ENCODE results near the gene RGS5. TPM values are rescaled to one million over a fixed set of nuclear protein-coding genes. Genes with fewer than 3 reads are reported as not detected.

Gene RGS5
- total RNA-seq, 1 donor from 2014 or later = 94.0 TPM

GRCh38 chr1:163131981-163132380, 70.7 kb downstream of the RGS5 start:
- H3K4me1 ChIP-seq = no peaks in the 10 kb centered on the region
- TF ChIP-seq CTCF (IDR thresholded peaks at IDR 0.05) = no peak
- no peak for TF ChIP-seq POLR2A (IDR thresholded peaks at IDR 0.05)
- no peak for TF ChIP-seq POLR2AphosphoS5 (IDR thresholded peaks at IDR 0.05; ENCODE audit: insufficient read depth in 1 of 2, low read depth in 1 of 2)
- no peaks in the 10 kb centered on the region for H3K9me3 ChIP-seq
- intact Hi-C loops (cut with DNase I) = no loop called here
- H3K27ac ChIP-seq = no peak overlapping the region
- DNase-seq (ENCODE audit: extremely low spot score in 2 of 2) = no peak
- no peaks in the 10 kb centered on the region for H3K27me3 ChIP-seq
- H3K36me3 ChIP-seq = no peaks in the 10 kb centered on the region
- no peak overlapping the region for H3K4me3 ChIP-seq

- no peaks in the 10 kb centered on the region for H3K36me3 ChIP-seq
- no peak for DNase-seq (ENCODE audit: extremely low spot score in 2 of 2)
- H3K27ac ChIP-seq = no peak overlapping the region
- no peaks in the 10 kb centered on the region for H3K4me1 ChIP-seq
- TF ChIP-seq CTCF (IDR thresholded peaks at IDR 0.05) (no peak), POLR2AphosphoS5 (IDR thresholded peaks at IDR 0.05; ENCODE audit: insufficient read depth in 1 of 2, low read depth in 1 of 2) (no peak), POLR2A (IDR thresholded peaks at IDR 0.05) (no peak)
- H3K9me3 ChIP-seq = no peaks in the 10 kb centered on the region
- no peaks in the 10 kb centered on the region for H3K27me3 ChIP-seq
- H3K4me3 ChIP-seq = no peak overlapping the region
- intact Hi-C loops (cut with DNase I) = no loop called here
These were observed 72.4 kb downstream of the RGS5 start for GRCh38 chr1:163130225-163130856.

GRCh38 chr1:163128282-163128681, 74.4 kb downstream of the RGS5 start:
- Histone ChIP-seq H3K4me1 (no peaks in the 10 kb centered on the region), H3K36me3 (no peaks in the 10 kb centered on the region), H3K27ac (no peak overlapping the region), H3K4me3 (no peak overlapping the region), H3K27me3 (no peaks in the 10 kb centered on the region), H3K9me3 (no peaks in the 10 kb centered on the region)
- DNase-seq (ENCODE audit: extremely low spot score in 2 of 2) = no peak
- no peak for TF ChIP-seq CTCF (IDR thresholded peaks at IDR 0.05)
- no peak for TF ChIP-seq POLR2A (IDR thresholded peaks at IDR 0.05)
- intact Hi-C loops (cut with DNase I) = no loop called here

- H3K36me3 ChIP-seq = no peaks in the 10 kb centered on the region
- TF ChIP-seq POLR2A (IDR thresholded peaks at IDR 0.05) = no peak
- no peak for TF ChIP-seq POLR2AphosphoS5 (IDR thresholded peaks at IDR 0.05; ENCODE audit: insufficient read depth in 1 of 2, low read depth in 1 of 2)
- TF ChIP-seq CTCF (IDR thresholded peaks at IDR 0.05) = no peak
- no peak overlapping the region for H3K27ac ChIP-seq
- intact Hi-C loops (cut with DNase I) = no loop called here
- H3K27me3 ChIP-seq = no peaks in the 10 kb centered on the region
- no peaks in the 10 kb centered on the region for H3K4me1 ChIP-seq
- no peak overlapping the region for H3K4me3 ChIP-seq
- DNase-seq (ENCODE audit: extremely low spot score in 2 of 2) = no peak
- no peaks in the 10 kb centered on the region for H3K9me3 ChIP-seq
These were observed 77.9 kb downstream of the RGS5 start for GRCh38 chr1:163124812-163125211.

- H3K27ac ChIP-seq = no peak overlapping the region
- H3K36me3 ChIP-seq = no peaks in the 10 kb centered on the region
- DNase-seq (ENCODE audit: extremely low spot score in 2 of 2) = no peak
- no peaks in the 10 kb centered on the region for H3K9me3 ChIP-seq
- no peaks in the 10 kb centered on the region for H3K4me1 ChIP-seq
- H3K4me3 ChIP-seq = no peak overlapping the region
- H3K27me3 ChIP-seq = no peaks in the 10 kb centered on the region
- intact Hi-C loops (cut with DNase I) = no loop called here
- TF ChIP-seq POLR2AphosphoS5 (IDR thresholded peaks at IDR 0.05; ENCODE audit: insufficient read depth in 1 of 2, low read depth in 1 of 2) = no peak
These were observed 82.3 kb downstream of the RGS5 start for GRCh38 chr1:163120372-163120771.
